Karpas-422 (cell line): Measurements from ENCODE around the gene CDKL2. TPM values are rescaled to one million over a fixed set of nuclear protein-coding genes. Genes with fewer than 3 reads are reported as not detected.

Experiments used
- DNase-seq: peaks from one replicate; pipeline ENCODE4 v3.0.0-alpha.2; 2015
- H2AFZ ChIP-seq: fragments of 200-600 bp; sonication (generic); 2 replicates; pipeline ENCODE4 v1.6.1; 2014; ENCODE audit warnings: antibody characterized with exemption, low read length, mixed read lengths
- H3K27ac ChIP-seq: fragments of 200-600 bp; sonication (generic); 2 replicates; pipeline ENCODE4 v1.5.1; 2014; ENCODE audit warnings: mild to moderate bottlenecking, low read length, moderate library complexity
- H3K27me3 ChIP-seq: fragments of 200-600 bp; sonication (generic); 2 replicates; pipeline ENCODE4 v1.6.1; 2014; ENCODE audit warnings: low read length, mixed read lengths
- H3K36me3 ChIP-seq: fragments of 200-600 bp; sonication (generic); 2 replicates; pipeline ENCODE4 v1.6.1; 2014; ENCODE audit warnings: low read length, mixed read lengths; ENCODE audit not compliant: insufficient read depth
- H3K4me1 ChIP-seq: fragments of 200-600 bp; sonication (generic); 2 replicates; pipeline ENCODE4 v1.6.1; 2014; ENCODE audit warnings: mild to moderate bottlenecking, low read length, mixed read lengths
- H3K4me2 ChIP-seq: fragments of 200-600 bp; sonication (generic); 2 replicates; pipeline ENCODE4 v1.6.1; 2014; ENCODE audit warnings: low read length, low read depth, mild to moderate bottlenecking; ENCODE audit not compliant: poor library complexity, severe bottlenecking
- H3K4me3 ChIP-seq: fragments of 200-600 bp; sonication (generic); 2 replicates; pipeline ENCODE4 v1.5.1; 2014; ENCODE audit warnings: mild to moderate bottlenecking, antibody characterized with exemption, low read length, mixed read lengths
- H3K79me2 ChIP-seq: fragments of 200-600 bp; sonication (generic); 2 replicates; pipeline ENCODE4 v1.6.1; 2014; ENCODE audit warnings: mild to moderate bottlenecking, low read length, mixed read lengths
- H3K9ac ChIP-seq: fragments of 200-600 bp; sonication (generic); 2 replicates; pipeline ENCODE4 v1.6.0; 2014; ENCODE audit warnings: low read length
- H3K9me2 ChIP-seq: fragments of 200-600 bp; sonication (generic), shearing (Covaris generic); replicated peaks from 2 replicates; pipeline ENCODE4 v1.6.0; 2014; ENCODE audit warnings: mild to moderate bottlenecking, low read length, moderate library complexity; ENCODE audit not compliant: insufficient read depth
- H3K9me3 ChIP-seq: fragments of 300-700, 200-600 bp; sonication (generic); 2 replicates; pipeline ENCODE4 v1.6.1; 2014; ENCODE audit warnings: low read length, mixed read lengths
- H4K20me1 ChIP-seq: fragments of 200-600 bp; sonication (generic); 2 replicates; pipeline ENCODE4 v1.6.1; 2014; ENCODE audit warnings: mild to moderate bottlenecking, antibody characterized with exemption, low read length, low read depth; ENCODE audit not compliant: insufficient read depth
- total RNA-seq: library from RNA; depleted of rRNA; stranded (reverse); fragments of >200 nt; shearing (Covaris generic); gene quantifications from 2 replicates; pipeline ENCODE4 v1.2.3, GENCODE V29; 2014; ENCODE audit warnings: low replicate concordance

The CDKL2 gene
- total RNA-seq, 1 experiment from 2014 or later = 0.11 TPM

- Histone ChIP-seq H3K9me3 (no peaks in the 10 kb centered on the region), H3K4me3 (no peak overlapping the region), H4K20me1 (peaks cover 70% of the 10 kb centered on the region), H3K9me2 (no peaks in the 10 kb centered on the region), H3K27me3 (no peaks in the 10 kb centered on the region), H3K36me3 (peaks cover 70% of the 10 kb centered on the region), H3K9ac (no peak overlapping the region), H3K79me2 (peaks cover 96% of the 10 kb centered on the region), H3K27ac (no peak overlapping the region), H3K4me1 (peaks cover 51% of the 10 kb centered on the region), H3K4me2 (no peak overlapping the region), H2AFZ (no peak overlapping the region)
- DNase-seq = no peak
Observed at GRCh38 chr4:75658876-75659275, 28.5 kb upstream of the CDKL2 start.

- peak; percentile 71 for DNase-seq
- H3K4me1 ChIP-seq = peaks cover 47% of the 10 kb centered on the region
- no peak overlapping the region for H3K4me3 ChIP-seq
- peaks cover 63% of the 10 kb centered on the region for H4K20me1 ChIP-seq
- peaks cover 94% of the 10 kb centered on the region for H3K79me2 ChIP-seq
- H3K4me2 ChIP-seq = no peak overlapping the region
- peaks cover 81% of the 10 kb centered on the region for H3K36me3 ChIP-seq
- no peaks in the 10 kb centered on the region for H3K9me2 ChIP-seq
- no peak overlapping the region for H3K27ac ChIP-seq
- H2AFZ ChIP-seq = no peak overlapping the region
- H3K9ac ChIP-seq = no peak overlapping the region
- H3K27me3 ChIP-seq = no peaks in the 10 kb centered on the region
- no peaks in the 10 kb centered on the region for H3K9me3 ChIP-seq
Observed at GRCh38 chr4:75655562-75655961, 25.2 kb upstream of the CDKL2 start.

- H3K9me3 ChIP-seq = no peaks in the 10 kb centered on the region
- H3K4me2 ChIP-seq = no peak overlapping the region
- peaks cover 56% of the 10 kb centered on the region for H4K20me1 ChIP-seq
- H2AFZ ChIP-seq = no peak overlapping the region
- no peak overlapping the region for H3K27ac ChIP-seq
- peaks cover 74% of the 10 kb centered on the region for H3K36me3 ChIP-seq
- H3K4me3 ChIP-seq = no peak overlapping the region
- DNase-seq = no peak
- no peaks in the 10 kb centered on the region for H3K27me3 ChIP-seq
- H3K9ac ChIP-seq = no peak overlapping the region
- peaks cover 89% of the 10 kb centered on the region for H3K79me2 ChIP-seq
- H3K9me2 ChIP-seq = no peaks in the 10 kb centered on the region
- peaks cover 46% of the 10 kb centered on the region for H3K4me1 ChIP-seq
Observed at GRCh38 chr4:75654905-75655304, 24.6 kb upstream of the CDKL2 start.

- peaks cover 38% of the 10 kb centered on the region for H3K4me1 ChIP-seq
- peaks cover 49% of the 10 kb centered on the region for H4K20me1 ChIP-seq
- no peaks in the 10 kb centered on the region for H3K27me3 ChIP-seq
- H3K9ac ChIP-seq = no peak overlapping the region
- no peak overlapping the region for H3K4me2 ChIP-seq
- H3K9me2 ChIP-seq = no peaks in the 10 kb centered on the region
- no peak overlapping the region for H3K4me3 ChIP-seq
- H3K9me3 ChIP-seq = no peaks in the 10 kb centered on the region
- no peak overlapping the region for H3K27ac ChIP-seq
- H3K36me3 ChIP-seq = peaks cover 65% of the 10 kb centered on the region
- H2AFZ ChIP-seq = no peak overlapping the region
- peaks cover 79% of the 10 kb centered on the region for H3K79me2 ChIP-seq
- DNase-seq = no peak
Observed at GRCh38 chr4:75653845-75654503, 23.6 kb upstream of the CDKL2 start.

- H3K4me3 ChIP-seq = no peak overlapping the region
- DNase-seq = no peak
- H3K4me2 ChIP-seq = no peak overlapping the region
- H3K9ac ChIP-seq = no peak overlapping the region
- H3K36me3 ChIP-seq = peaks cover 22% of the 10 kb centered on the region
- no peaks in the 10 kb centered on the region for H3K9me2 ChIP-seq
- H3K9me3 ChIP-seq = no peaks in the 10 kb centered on the region
- H3K4me1 ChIP-seq = no peaks in the 10 kb centered on the region
- H3K27ac ChIP-seq = no peak overlapping the region
- H3K79me2 ChIP-seq = no peaks in the 10 kb centered on the region
- no peaks in the 10 kb centered on the region for H4K20me1 ChIP-seq
- H3K27me3 ChIP-seq = no peaks in the 10 kb centered on the region
- no peak overlapping the region for H2AFZ ChIP-seq
Observed at GRCh38 chr4:75644095-75644494, 13.8 kb upstream of the CDKL2 start.

- Histone ChIP-seq H3K4me1 (no peaks in the 10 kb centered on the region), H3K27me3 (no peaks in the 10 kb centered on the region), H4K20me1 (no peaks in the 10 kb centered on the region), H3K79me2 (no peaks in the 10 kb centered on the region), H2AFZ (no peak overlapping the region), H3K9ac (no peak overlapping the region), H3K27ac (no peak overlapping the region), H3K9me2 (no peaks in the 10 kb centered on the region), H3K4me3 (no peak overlapping the region), H3K9me3 (no peaks in the 10 kb centered on the region), H3K4me2 (no peak overlapping the region), H3K36me3 (peaks cover 19% of the 10 kb centered on the region)
- DNase-seq = no peak
Observed at GRCh38 chr4:75643651-75644050, 13.3 kb upstream of the CDKL2 start.

- Histone ChIP-seq H2AFZ (no peak overlapping the region), H3K9me3 (no peaks in the 10 kb centered on the region), H3K27ac (no peak overlapping the region), H3K9me2 (no peaks in the 10 kb centered on the region), H4K20me1 (no peaks in the 10 kb centered on the region), H3K27me3 (no peaks in the 10 kb centered on the region), H3K9ac (no peak overlapping the region), H3K4me1 (no peaks in the 10 kb centered on the region), H3K4me3 (no peak overlapping the region), H3K79me2 (no peaks in the 10 kb centered on the region), H3K4me2 (no peak overlapping the region), H3K36me3 (no peaks in the 10 kb centered on the region; the same call in 1 of the 2 replicates)
- DNase-seq = no peak
Observed at GRCh38 chr4:75639124-75639695, 8.9 kb upstream of the CDKL2 start.

GRCh38 chr4:75637827-75638226 is 7.5 kb upstream of the CDKL2 start:
- no peak for DNase-seq
- no peaks in the 10 kb centered on the region for H3K79me2 ChIP-seq

More at GRCh38 chr4:75637827-75638226, 7.5 kb upstream of the CDKL2 start:
- Histone ChIP-seq H3K9ac (no peak overlapping the region), H3K27ac (no peak overlapping the region), H3K36me3 (no peaks in the 10 kb centered on the region; the same call in 1 of the 2 replicates), H3K4me2 (no peak overlapping the region), H3K9me2 (no peaks in the 10 kb centered on the region), H2AFZ (no peak overlapping the region), H3K4me3 (no peak overlapping the region), H3K9me3 (no peaks in the 10 kb centered on the region), H3K27me3 (no peaks in the 10 kb centered on the region), H3K4me1 (no peaks in the 10 kb centered on the region), H4K20me1 (no peaks in the 10 kb centered on the region)
